ENCODE results near the gene APRT. TPM values are rescaled to one million over a fixed set of nuclear protein-coding genes. Genes with fewer than 3 reads are reported as not detected.

APRT gene
- total RNA-seq, 1 donor: 73.8 TPM

DNA sequence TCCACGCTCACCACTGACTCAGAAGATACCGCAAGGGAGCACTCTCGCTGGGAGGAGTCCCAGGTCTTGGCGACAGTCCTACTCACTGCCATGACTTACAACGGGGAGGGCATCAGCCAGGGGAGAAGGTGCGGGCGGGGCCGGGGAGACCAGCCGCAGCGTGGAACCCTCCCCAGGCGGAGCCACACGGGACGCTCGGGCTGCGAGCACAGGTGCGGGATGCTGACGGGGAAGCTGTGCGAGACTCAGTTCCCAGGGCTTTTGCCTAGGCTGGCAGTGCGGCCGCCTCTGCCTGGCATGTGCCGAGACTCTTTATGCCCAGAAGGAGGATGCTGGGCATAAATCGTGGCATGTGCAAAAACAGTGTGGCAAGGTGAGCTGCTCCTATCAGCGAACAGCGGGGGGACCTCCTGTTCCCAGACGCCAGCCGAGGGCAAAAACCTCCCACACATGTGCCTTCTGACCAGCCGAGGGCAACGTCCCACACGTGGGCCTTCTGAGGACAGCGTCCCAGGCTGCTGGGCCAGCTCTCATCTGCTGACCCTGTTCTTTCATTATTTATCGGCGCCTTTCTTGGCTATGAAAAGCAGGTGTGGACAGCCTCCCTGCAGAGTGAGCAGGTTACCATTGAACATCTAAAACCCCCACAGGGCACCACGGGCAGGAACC is 38.9 kb upstream of the APRT start:
- DNase-seq (ENCODE audit: low read depth): no peak
- TF ChIP-seq, protein P1, sequence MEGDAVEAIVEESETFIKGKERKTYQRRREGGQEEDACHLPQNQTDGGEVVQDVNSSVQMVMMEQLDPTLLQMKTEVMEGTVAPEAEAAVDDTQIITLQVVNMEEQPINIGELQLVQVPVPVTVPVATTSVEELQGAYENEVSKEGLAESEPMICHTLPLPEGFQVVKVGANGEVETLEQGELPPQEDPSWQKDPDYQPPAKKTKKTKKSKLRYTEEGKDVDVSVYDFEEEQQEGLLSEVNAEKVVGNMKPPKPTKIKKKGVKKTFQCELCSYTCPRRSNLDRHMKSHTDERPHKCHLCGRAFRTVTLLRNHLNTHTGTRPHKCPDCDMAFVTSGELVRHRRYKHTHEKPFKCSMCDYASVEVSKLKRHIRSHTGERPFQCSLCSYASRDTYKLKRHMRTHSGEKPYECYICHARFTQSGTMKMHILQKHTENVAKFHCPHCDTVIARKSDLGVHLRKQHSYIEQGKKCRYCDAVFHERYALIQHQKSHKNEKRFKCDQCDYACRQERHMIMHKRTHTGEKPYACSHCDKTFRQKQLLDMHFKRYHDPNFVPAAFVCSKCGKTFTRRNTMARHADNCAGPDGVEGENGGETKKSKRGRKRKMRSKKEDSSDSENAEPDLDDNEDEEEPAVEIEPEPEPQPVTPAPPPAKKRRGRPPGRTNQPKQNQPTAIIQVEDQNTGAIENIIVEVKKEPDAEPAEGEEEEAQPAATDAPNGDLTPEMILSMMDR (IDR thresholded peaks at IDR 0.05; ENCODE audit: insufficient read depth, low read length): no peak
- no peak overlapping the region for H3K4me3 ChIP-seq (ENCODE audit: low read depth, low read length)

DNA sequence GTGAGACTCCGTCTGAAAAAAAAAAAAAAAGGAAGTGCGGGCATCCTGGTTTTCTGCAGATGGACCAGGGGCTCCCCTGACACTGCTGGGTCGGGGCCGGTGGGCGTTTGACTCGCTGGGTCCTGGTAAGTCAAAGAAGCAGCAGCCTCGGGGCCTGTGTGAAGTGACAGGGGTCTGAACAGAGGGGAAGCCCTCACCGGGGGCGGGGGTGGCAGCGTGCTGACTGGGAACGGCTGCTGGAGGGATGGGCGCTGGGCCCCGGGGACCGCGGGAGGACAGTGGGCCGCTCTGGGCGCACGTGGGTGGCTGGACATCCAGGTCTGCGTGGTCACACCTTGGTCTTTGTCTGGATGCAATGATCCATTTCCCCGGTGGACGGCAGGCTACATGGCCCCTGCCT is 36.8 kb upstream of the APRT start:
- no peak overlapping the region for H3K4me3 ChIP-seq (ENCODE audit: low read depth, low read length)
- DNase-seq (ENCODE audit: low read depth): no peak
- TF ChIP-seq, protein P1 (IDR thresholded peaks at IDR 0.05; ENCODE audit: insufficient read depth, low read length): no peak

GRCh38 chr16:88847654-88848053 is 35.9 kb upstream of the APRT start:
- TF ChIP-seq, protein P1 (IDR thresholded peaks at IDR 0.05; ENCODE audit: insufficient read depth, low read length): no peak
- H3K4me3 ChIP-seq (ENCODE audit: low read depth, low read length): no peak overlapping the region
- no peak for DNase-seq (ENCODE audit: low read depth)

DNA sequence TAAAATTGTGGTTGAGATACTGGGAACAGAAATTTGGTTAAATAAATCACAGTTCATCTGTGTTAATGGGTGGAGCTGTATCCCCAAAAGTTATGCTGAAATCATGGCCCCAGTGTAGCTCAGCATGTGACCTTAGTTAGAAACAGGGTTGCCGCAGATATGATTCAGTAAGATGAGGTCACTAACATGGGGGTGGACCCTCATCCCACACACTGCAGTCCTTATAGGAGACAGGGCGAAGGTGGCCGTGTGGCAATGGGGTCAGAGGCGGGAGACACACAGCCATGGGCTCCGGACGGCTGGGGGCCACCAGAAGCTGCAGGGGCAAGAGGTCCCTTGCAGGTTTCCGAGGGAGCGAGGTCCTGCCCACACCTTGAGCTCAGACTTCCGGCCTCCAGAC is 34.4 kb upstream of the APRT start:
- no peak overlapping the region for H3K4me3 ChIP-seq (ENCODE audit: low read depth, low read length)
- no peak for DNase-seq (ENCODE audit: low read depth)
- TF ChIP-seq, protein P1 (IDR thresholded peaks at IDR 0.05; ENCODE audit: insufficient read depth, low read length): no peak

- TF ChIP-seq, protein P1 (IDR thresholded peaks at IDR 0.05; ENCODE audit: insufficient read depth, low read length): no peak
- H3K4me3 ChIP-seq (ENCODE audit: low read depth, low read length): no peak overlapping the region
- DNase-seq (ENCODE audit: low read depth): no peak
Observed at GRCh38 chr16:88844419-88845036, 32.8 kb upstream of the APRT start.

GRCh38 chr16:88843256-88843655 is 31.5 kb upstream of the APRT start:
- DNase-seq (ENCODE audit: low read depth): no peak
- no peak overlapping the region for H3K4me3 ChIP-seq (ENCODE audit: low read depth, low read length)
- TF ChIP-seq, protein P1 (IDR thresholded peaks at IDR 0.05; ENCODE audit: insufficient read depth, low read length): no peak

Data from fibroblast of the aortic adventitia (primary cell).